ENCODE results near the gene ELAC2.
"Not testable (repeated sequence)": the region's sequence is repeated elsewhere in the genome, so short reads cannot be mapped to it uniquely, and the experiment has no call there.

Gene ELAC2

DNA sequence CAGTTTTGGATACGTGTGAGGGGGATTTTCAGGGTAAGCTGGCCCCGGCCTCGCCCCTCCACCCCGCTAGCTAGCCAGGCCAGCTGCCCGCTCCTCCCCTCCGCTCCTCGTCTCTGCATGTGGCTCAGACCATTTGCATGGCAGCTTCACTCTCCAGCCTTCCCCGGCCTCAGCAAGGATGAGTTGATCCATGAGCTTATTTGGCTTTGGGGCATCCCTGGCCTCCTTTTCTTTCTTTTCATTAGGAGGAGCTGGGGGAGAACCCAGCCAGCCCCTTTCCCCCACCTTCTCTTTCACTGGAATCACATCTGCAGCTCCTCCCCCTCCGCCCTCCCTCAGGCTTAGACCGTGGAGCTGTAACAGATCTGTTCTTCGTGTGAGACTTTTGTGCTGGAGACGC is 30.7 kb downstream of the ELAC2 start:
- DNase-seq = no peak

GRCh38 chr17:12985431-12986293 is 32.2 kb downstream of the ELAC2 start:
- DNase-seq = no peak

DNA sequence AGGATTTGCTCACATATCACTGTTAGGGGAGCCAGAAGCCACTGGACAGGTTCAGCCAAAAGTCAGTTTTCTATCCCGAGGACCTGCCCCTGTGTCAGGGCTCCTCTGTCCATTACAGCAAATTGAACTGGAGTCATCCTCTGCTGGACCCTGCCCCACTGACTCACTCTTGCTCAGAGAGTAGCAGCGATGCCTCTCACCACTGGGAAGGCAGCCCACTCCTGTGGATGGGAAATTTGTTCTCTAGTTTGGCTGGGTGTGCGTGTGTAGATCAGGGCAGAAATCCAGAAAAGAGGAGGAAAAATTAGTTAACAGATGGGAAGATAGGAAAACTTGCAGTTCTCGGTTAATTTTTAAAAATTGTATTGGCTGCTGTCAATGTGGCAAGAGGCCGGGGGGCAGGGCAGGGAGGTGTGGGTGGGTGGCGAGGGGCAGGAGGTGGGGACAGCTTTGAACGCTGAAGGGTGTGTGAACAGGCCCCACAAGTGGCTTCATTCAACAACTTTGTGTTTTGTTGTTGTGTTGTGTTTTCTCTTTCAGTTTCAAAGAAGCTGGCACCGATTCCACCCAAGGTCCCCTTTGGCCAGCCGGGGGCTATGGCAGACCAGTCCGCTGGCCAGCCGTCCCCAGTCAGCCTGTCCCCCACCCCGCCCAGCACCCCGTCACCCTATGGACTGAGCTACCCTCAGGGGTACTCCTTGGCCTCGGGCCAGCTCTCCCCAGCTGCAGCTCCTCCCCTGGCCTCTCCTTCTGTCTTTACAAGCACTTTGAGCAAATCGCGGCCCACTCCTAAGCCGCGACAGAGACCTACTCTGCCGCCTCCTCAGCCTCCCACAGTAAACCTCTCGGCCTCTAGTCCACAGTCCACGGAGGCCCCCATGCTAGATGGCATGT is 33.6 kb downstream of the ELAC2 start:
- no peak for DNase-seq

GRCh38 chr17:12982224-12982623 is 35.6 kb downstream of the ELAC2 start:
- no peak for DNase-seq

- DNase-seq = no peak
Observed at GRCh38 chr17:12979826-12980500, 37.9 kb downstream of the ELAC2 start.

DNA sequence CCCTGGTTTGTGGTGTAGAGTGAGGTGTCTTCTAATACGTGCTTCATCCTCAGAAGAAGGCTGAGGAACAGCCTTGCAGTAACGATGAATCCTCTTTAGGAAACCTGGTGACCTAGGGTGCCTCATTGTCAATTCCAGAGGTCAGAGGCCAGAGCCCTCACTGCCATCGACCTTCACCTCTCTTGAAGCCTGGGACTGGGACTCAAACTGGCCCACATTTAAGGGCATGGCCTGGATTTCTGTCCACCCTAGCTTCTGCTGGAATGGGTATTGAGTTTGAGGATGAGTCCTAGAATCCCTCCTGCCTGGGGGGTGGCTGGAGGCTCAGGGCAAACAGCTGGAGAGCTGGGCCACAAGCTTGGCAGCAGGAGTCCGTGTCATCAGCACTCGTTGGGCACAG is 38.6 kb downstream of the ELAC2 start:
- no peak for DNase-seq

DNA sequence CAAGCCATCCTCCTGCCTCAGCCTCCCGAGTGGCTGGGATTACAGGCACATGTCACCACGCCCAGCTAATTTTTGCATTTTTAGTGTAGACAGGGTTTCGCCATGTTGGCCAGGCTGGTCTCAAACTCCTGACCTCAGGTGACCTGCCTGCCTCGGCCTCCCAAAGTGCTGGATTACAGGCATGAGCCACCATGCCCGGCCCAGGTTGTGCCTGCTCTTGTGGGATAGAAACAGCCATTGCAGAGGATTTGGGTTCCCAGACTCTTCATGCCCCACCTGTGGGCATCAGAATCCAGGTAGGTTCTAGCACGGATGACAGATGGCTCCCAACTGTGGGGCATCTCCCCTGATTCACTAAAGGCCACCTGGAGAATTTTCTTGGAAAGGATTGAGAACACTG is 39.0 kb downstream of the ELAC2 start:
- DNase-seq = not testable (repeated sequence)

DNA sequence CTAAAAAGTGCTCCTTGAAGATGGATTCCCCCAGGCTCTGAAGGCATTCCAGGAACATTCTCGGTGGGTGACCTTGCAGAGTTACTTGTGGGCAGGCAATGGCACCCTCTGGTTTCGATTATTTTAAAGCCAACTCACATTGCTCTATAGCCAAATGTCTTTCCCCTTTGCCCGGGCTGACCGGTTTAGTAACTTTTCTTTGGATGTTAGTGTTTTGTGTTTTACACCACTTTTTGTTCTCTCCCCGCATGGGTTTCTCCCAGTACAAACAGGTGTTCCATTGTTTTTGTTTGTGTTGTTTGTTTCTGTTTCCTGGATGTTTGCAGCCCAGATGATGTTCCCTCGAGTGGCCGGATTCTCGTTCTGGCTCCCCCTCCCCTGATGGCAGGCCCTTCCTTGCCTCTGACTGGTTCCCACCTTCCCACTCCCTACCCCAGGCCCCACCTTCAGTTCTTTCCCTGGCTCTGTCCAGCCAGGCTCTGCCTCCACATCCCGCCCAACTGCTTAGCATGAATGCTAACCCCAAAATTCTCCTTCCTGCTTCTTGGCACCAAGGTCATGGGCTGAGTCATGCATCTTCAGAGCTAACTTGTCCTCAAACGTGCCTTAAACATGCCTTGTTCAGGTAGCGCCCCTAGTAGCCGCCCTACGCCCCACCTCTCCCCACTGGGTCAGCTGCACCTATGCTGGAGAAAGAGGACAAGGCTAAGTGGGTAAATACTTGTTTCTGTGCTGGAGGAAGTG is 40.6 kb downstream of the ELAC2 start:
- DNase-seq = no peak

- no peak for DNase-seq
Observed at GRCh38 chr17:12974005-12974531, 43.8 kb downstream of the ELAC2 start.

- DNase-seq = no peak
Observed at GRCh38 chr17:12973496-12974004, 44.3 kb downstream of the ELAC2 start.

GRCh38 chr17:12967962-12968361 is 49.9 kb downstream of the ELAC2 start:
- DNase-seq = no peak

- no peak for DNase-seq
Observed at GRCh38 chr17:12966413-12966812, 51.4 kb downstream of the ELAC2 start.

- DNase-seq = no peak
Observed at GRCh38 chr17:12965988-12966387, 51.8 kb downstream of the ELAC2 start.

DNA sequence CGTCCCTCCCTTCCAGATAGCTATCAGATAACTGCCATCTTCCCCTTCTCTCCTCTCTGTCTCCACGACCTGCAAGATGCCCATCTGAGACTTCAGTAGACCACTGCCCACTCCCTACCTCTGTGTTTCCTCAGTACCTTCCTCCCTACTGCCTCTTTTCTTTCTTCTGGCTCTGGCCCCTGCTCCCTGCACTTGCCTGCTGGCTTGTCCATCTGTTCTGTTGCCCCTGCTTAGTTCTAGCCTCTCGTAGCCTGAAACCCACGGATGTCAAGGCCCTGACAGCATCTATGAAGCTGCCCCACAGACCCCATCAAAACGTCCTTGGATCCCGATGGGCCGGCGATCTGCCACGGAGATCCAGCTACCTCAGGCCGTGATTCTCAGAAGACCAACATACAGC is 53.0 kb downstream of the ELAC2 start:
- DNase-seq = no peak

DNA sequence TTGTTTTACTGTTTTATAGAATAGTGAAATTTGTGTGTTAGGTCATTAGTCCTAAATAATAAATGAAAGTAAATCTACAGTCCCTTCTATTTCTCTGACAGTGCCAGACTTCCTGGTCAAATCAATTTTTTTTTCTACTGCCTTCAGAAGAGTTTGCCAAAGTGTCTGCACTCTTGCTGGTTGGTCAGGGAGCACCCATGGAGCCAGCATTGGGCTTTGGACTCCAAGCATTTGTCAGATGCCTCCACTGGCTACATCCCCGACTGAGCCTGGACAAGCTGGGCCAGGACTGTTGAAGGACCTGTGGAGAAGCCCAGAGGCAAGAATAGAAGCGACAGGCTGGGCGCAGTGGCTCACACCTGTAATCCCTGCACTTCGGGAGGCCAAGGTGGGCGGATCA is 53.7 kb downstream of the ELAC2 start:
- DNase-seq = no peak

DNA sequence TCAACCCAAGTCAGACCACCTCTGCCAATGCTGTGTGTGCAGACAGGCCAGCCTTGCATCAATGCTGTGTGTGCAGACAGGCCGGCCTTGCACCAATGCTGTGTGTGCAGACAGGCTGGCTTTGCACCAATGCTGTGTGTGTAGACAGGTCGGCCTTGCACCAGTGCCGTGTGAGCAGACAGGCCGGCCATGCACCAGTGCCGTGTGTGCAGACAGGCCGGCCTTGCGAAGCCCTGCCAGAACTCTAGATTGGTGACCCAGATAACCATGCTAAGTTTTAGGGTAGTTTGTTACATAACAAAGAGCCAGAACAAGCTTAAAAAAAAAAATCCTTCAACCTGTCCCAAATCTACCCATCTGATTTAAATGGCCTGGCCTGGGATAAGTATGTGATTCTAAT is 54.3 kb downstream of the ELAC2 start:
- no peak for DNase-seq

DNA sequence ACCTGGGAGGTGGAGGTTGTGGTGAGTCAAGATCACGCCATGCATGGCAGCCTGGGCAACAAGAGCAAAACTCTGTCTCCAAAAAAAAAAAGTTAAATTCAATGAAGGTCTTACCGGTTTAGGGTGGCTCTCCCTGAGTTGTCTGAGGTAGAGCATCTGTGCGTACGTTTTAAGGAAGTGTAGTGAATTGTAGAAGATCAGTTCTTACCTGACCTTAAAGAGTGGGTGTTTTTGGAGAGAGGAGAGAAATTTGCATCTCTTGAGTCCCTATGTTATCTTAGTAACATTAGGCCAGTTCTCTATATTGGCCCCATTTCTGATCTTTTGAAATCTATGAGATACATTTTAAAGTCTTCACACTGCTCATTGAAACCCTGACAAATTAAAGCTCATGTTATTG is 56.2 kb downstream of the ELAC2 start:
- no peak for DNase-seq

GRCh38 chr17:12959441-12959840 is 58.4 kb downstream of the ELAC2 start:
- DNase-seq = no peak

- DNase-seq = no peak
Observed at GRCh38 chr17:12958786-12959185, 59.0 kb downstream of the ELAC2 start.

GRCh38 chr17:12955521-12955920 is 62.3 kb downstream of the ELAC2 start:
- no peak for DNase-seq

- DNase-seq = no peak
Observed at GRCh38 chr17:12953156-12953555, 64.7 kb downstream of the ELAC2 start.

DNA sequence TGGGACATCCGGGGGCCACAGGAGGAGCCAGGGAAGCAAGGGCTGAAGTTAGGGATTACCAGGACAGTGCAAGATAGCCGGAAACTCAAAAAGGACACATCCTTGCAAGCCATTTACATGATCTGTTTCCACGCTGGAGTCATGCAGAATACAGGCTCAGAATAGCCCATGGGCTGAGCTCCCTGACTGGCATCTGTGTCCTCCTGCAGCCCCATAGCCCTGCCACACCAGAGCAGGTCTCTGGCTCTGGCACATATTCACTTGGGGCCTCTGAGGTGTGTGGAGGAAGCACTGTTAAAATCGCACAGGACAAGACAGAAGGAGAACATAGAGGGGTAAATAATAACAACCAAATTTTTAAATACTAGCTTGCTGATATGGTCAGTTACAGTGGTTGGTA is 65.8 kb downstream of the ELAC2 start:
- DNase-seq = no peak

Measured in activated CD4-positive, alpha-beta T cell treated with anti-CD3 and anti-CD28 coated beads for 48 hours (primary cell).